Sigmoid colon (tissue), 7 donors: ENCODE measurements around the gene IZUMO2. TPM values are rescaled to one million over a fixed set of nuclear protein-coding genes. Genes with fewer than 3 reads are reported as not detected.

Experiments
- DNase-seq: peaks from one replicate; pipeline ENCODE4 v3.0.0-alpha.2; 2019
- H3K27ac ChIP-seq, 4 donors: fragments of 200-600 bp; sonication (generic); one replicate each; pipeline ENCODE4 v1.5.1; 2016 to 2019; ENCODE audit warnings: mild to moderate bottlenecking in 1 of 4
- H3K27me3 ChIP-seq, 3 donors: fragments of 200-600 bp; sonication (generic); one replicate each; pipeline ENCODE4 v1.5.1; 2019; ENCODE audit warnings: mild to moderate bottlenecking in 1 of 3
- H3K36me3 ChIP-seq, 4 donors: fragments of 200-600 bp; sonication (generic); one replicate each; pipeline ENCODE4 v1.5.1; 2016 to 2019
- H3K4me1 ChIP-seq, 4 donors: fragments of 200-600 bp; sonication (generic); one replicate each; pipeline ENCODE4 v1.5.1; 2017 to 2019
- H3K4me3 ChIP-seq, 4 donors: fragments of 200-600 bp; sonication (generic); one replicate each; pipeline ENCODE4 v1.5.1; 2017 to 2019; ENCODE audit warnings: mild to moderate bottlenecking in 2 of 4, moderate library complexity in 1 of 4
- H3K9me3 ChIP-seq, 4 donors: fragments of 200-600 bp in 3 of 4; sonication (generic) in 3 of 4; one replicate each; pipeline versions ENCODE4 v1.5.1 to v1.6.1; 2013 to 2019
- EP300 ChIP-seq, 4 donors: sonication (generic); formaldehyde crosslinking; IDR thresholded peaks; one replicate each; pipeline ENCODE4 v1.6.1; 2017; ENCODE audit warnings: antibody characterized with exemption in 4 of 4
- POLR2A ChIP-seq, 2 donors: fragments of 450-650 bp; IDR thresholded peaks; one replicate each; pipeline ENCODE4 v1.6.1; 2016; ENCODE audit warnings: antibody characterized with exemption in 2 of 2, mild to moderate bottlenecking in 2 of 2, moderate library complexity in 2 of 2
- POLR2AphosphoS5 ChIP-seq, 4 donors: sonication (generic); formaldehyde crosslinking; IDR thresholded peaks; one replicate each; pipeline ENCODE4 v1.6.1; 2017; ENCODE audit warnings: antibody characterized with exemption in 4 of 4
- WGBS, 2 donors: extraction: QIAGEN DNeasy Blood & Tissue Kit; methylation state at CpG; one replicate each; pipeline ENCODE4 v1.1.7; 2013; 5-methylcytosine and 5-hydroxymethylcytosine counted together
- intact Hi-C: fragments of 100-400 bp; cut with DNase I; formaldehyde crosslinking; loops from one replicate; pipeline ENCODE4 v1.15.1; 2023
- polyA plus RNA-seq, 3 donors: library from polyadenylated mRNA; stranded (reverse); fragments of 200-250 nt; gene quantifications; one replicate each; pipeline ENCODE4 v1.2.3, GENCODE V29; 2013
- total RNA-seq, 4 donors: library from RNA; depleted of rRNA; stranded (reverse); fragments of >200 nt; gene quantifications; one replicate each; pipeline ENCODE4 v1.1.0, GENCODE V29; 2016
- TF ChIP-seq, protein P1 (sequence below), 4 experiments: fragments of 450-650 bp in 3 of 4; fragments of 200-600 bp in 1 of 4; IDR thresholded peaks; one replicate each; pipeline ENCODE4 v1.5.1; 2016 to 2019; ENCODE audit warnings: antibody characterized with exemption in 4 of 4, mild to moderate bottlenecking in 3 of 4, moderate library complexity in 2 of 4
- donor health status: healthy with polysubstance abuse.
- donor health status: Bipolar disorder and iron deficiency.
- donor health status: healthy.

The IZUMO2 gene
- total and polyA plus RNA-seq, 7 donors: not detected

DNA sequence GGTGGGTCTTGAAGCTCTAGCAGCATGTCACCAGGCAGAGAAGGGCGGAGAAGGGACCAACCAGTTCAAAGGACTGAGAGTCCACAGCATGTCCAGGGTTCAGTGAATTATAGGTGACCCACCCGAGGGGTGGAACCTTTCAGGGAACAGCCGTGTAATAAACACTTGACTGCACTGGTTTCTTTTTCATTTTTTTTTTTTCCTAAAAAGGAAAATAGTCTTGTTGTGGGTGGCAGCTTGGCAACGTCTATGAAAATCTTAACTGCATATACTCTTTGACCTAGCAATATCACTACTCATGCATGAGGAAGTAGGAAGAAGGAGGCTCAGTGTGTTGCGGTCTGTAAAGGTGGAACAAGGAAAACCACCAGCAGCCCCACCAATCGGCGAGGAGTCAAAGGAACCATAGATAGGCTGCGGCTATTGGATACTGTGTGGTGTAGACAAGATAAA lies 27.4 kb upstream of the IZUMO2 start:
- TF ChIP-seq POLR2AphosphoS5 (IDR thresholded peaks at IDR 0.05): no peak
- no peak for TF ChIP-seq EP300 (IDR thresholded peaks at IDR 0.05)
- TF ChIP-seq POLR2A (IDR thresholded peaks at IDR 0.05): no peak
- TF ChIP-seq, protein P1, sequence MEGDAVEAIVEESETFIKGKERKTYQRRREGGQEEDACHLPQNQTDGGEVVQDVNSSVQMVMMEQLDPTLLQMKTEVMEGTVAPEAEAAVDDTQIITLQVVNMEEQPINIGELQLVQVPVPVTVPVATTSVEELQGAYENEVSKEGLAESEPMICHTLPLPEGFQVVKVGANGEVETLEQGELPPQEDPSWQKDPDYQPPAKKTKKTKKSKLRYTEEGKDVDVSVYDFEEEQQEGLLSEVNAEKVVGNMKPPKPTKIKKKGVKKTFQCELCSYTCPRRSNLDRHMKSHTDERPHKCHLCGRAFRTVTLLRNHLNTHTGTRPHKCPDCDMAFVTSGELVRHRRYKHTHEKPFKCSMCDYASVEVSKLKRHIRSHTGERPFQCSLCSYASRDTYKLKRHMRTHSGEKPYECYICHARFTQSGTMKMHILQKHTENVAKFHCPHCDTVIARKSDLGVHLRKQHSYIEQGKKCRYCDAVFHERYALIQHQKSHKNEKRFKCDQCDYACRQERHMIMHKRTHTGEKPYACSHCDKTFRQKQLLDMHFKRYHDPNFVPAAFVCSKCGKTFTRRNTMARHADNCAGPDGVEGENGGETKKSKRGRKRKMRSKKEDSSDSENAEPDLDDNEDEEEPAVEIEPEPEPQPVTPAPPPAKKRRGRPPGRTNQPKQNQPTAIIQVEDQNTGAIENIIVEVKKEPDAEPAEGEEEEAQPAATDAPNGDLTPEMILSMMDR (IDR thresholded peaks at IDR 0.05): no peak
- intact Hi-C loops: no loop called here
- Histone ChIP-seq H3K36me3 (no peaks in the 10 kb centered on the region), H3K27ac (peak overlapping the region in 1 of 4 donors; percentile 12), H3K9me3 (no peaks in the 10 kb centered on the region), H3K4me1 (no peaks in the 10 kb centered on the region), H3K4me3 (no peak overlapping the region), H3K27me3 (peaks cover 0 to 23% (median 0%) of the 10 kb centered on the region in 3 donors)
- WGBS, 2 donors: 6 to 51% methylated on average over 8 of the region's 8 CpGs
- DNase-seq: no peak

DNA sequence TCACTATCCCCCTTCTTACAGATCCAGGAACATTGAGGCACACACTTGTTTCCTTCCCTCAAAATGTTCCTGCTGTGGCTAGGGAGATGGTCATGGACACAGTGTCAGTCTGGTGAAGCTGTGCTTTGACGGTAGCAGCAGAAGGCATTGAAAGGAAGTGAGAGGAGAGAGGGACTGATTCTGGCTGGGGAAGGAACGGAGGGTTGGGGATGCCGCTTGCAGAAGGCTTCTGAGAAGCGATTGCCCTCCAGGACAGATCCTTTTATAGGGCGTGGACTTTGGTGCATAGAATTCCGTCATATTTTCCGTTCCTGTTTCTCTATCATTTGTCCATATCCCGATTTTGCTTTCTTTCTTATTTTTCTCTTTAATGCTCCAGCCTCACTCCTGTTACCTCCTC lies 26.2 kb upstream of the IZUMO2 start:
- no peaks in the 10 kb centered on the region for H3K9me3 ChIP-seq
- H3K27me3 ChIP-seq: peaks cover 0 to 12% (median 0%) of the 10 kb centered on the region in 3 donors
- WGBS, 2 donors: 9 to 66% methylated on average over 8 of the region's 8 CpGs
- H3K27ac ChIP-seq: no peak overlapping the region
- H3K4me1 ChIP-seq: no peaks in the 10 kb centered on the region
- no peaks in the 10 kb centered on the region for H3K36me3 ChIP-seq
- no peak overlapping the region for H3K4me3 ChIP-seq
- intact Hi-C loops: no loop called here
- DNase-seq: no peak
- TF ChIP-seq EP300 (IDR thresholded peaks at IDR 0.05): no peak
- TF ChIP-seq POLR2A (IDR thresholded peaks at IDR 0.05): peak in 1 of 2 donors; percentile 31

DNA sequence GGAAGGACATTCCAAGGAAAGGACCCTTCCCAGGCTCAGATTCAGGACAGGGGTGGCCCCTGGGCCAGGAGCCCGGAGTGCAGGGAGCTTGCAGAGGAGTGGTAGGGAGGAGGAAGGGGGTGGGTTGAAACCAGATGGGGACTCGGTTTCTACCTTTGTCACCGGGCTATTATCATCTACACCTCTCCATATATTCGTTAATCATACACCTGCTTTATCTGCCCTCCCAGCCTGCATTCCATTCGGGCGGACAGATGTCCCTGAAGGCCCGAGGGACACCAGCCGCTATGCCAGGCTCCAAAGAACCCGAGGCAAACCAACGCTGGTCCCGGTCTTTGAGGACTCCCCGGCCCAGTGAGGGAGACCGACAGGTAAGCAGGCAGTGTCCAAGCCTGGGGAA lies 24.9 kb upstream of the IZUMO2 start:
- no peaks in the 10 kb centered on the region for H3K4me1 ChIP-seq
- TF ChIP-seq EP300 (IDR thresholded peaks at IDR 0.05) (no peak), POLR2AphosphoS5 (IDR thresholded peaks at IDR 0.05) (peak in 1 of 4 donors; percentile 50), POLR2A (IDR thresholded peaks at IDR 0.05) (peak in 1 of 2 donors; percentile 81)
- TF ChIP-seq, protein P1 (IDR thresholded peaks at IDR 0.05): no peak
- no peak for DNase-seq
- peaks cover 0 to 2% (median 0%) of the 10 kb centered on the region in 3 donors for H3K27me3 ChIP-seq
- H3K4me3 ChIP-seq: no peak overlapping the region
- no peak overlapping the region for H3K27ac ChIP-seq
- intact Hi-C loops: no loop called here
- 17 to 69% methylated on average over 13 of the region's 13 CpGs for WGBS, 2 donors
- no peaks in the 10 kb centered on the region for H3K36me3 ChIP-seq
- H3K9me3 ChIP-seq: no peaks in the 10 kb centered on the region

DNA sequence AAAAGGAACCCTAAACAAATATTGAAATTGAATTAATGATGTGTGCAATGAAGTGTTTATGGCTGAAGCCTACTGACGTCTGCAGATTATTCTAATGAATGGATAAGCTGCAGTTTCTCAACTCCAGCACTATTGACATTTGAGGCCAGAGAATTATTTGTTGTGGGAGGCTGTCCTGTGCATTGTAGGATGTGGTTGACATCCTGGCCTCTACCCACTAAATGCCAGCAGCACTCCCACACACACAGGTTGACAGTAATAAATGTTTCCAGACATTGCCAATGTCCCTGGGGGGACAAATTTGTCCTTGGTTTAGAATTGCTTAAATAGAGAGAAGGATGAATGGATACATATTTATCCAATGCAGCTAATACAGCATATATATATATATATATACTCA lies 21.1 kb upstream of the IZUMO2 start:
- H3K27me3 ChIP-seq: peaks cover 0 to 22% (median 8%) of the 10 kb centered on the region in 3 donors
- H3K27ac ChIP-seq: no peak overlapping the region
- no peak for TF ChIP-seq POLR2AphosphoS5 (IDR thresholded peaks at IDR 0.05)
- no peak overlapping the region for H3K4me3 ChIP-seq
- WGBS, 2 donors: 11 to 22% methylated on average over 1 of the region's 1 CpG
- no peaks in the 10 kb centered on the region for H3K36me3 ChIP-seq
- no peak for DNase-seq
- no peaks in the 10 kb centered on the region for H3K9me3 ChIP-seq
- no peaks in the 10 kb centered on the region for H3K4me1 ChIP-seq
- intact Hi-C loops: no loop called here

DNA sequence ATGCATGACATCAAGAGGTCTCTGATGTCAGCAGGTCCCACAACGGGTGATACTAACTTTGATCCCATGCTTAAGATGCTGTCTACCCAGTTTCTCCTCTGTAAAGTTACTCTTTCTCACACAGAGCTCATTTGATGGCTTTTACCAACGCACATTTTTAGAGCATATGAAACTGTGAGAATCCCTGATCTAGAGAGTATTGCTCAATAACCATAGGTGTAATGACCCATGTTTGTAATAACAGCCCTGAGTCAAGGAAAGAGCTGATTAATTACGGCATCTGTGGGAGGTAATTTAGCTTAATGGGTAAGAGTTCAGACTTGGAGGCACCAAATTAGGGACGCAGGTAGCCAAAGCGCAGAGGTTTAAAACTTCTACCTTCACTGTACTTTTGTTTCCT lies 18.0 kb upstream of the IZUMO2 start:
- no peaks in the 10 kb centered on the region for H3K4me1 ChIP-seq
- 73 to 75% methylated on average over 5 of the region's 5 CpGs for WGBS, 2 donors
- H3K27me3 ChIP-seq: peaks cover 0 to 28% (median 8%) of the 10 kb centered on the region in 3 donors
- no peak for DNase-seq
- no peaks in the 10 kb centered on the region for H3K36me3 ChIP-seq
- intact Hi-C loops: no loop called here
- no peak for TF ChIP-seq EP300 (IDR thresholded peaks at IDR 0.05)
- no peak for TF ChIP-seq POLR2A (IDR thresholded peaks at IDR 0.05)
- TF ChIP-seq, protein P1 (IDR thresholded peaks at IDR 0.05): no peak
- TF ChIP-seq POLR2AphosphoS5 (IDR thresholded peaks at IDR 0.05): no peak
- H3K27ac ChIP-seq: no peak overlapping the region
- H3K9me3 ChIP-seq: no peaks in the 10 kb centered on the region
- H3K4me3 ChIP-seq: no peak overlapping the region
